ENCODE data around the gene PTPRN2.

Gene PTPRN2

GRCh38 chr7:158023681-158024350 is 563.8 kb downstream of the PTPRN2 start:
- DNase-seq (ENCODE audit: low spot score), result peak; percentile 53
- Histone ChIP-seq H3K4me3 (no peak overlapping the region), H3K27ac (no peak overlapping the region)
- TF ChIP-seq CTCF (IDR thresholded peaks at IDR 0.05), result no peak

GRCh38 chr7:158023157-158023556 is 564.5 kb downstream of the PTPRN2 start:
- Histone ChIP-seq H3K4me3 (no peak overlapping the region), H3K27ac (no peak overlapping the region)
- peak; percentile 63 for DNase-seq (ENCODE audit: low spot score)
- TF ChIP-seq CTCF (IDR thresholded peaks at IDR 0.05), result no peak

- no peak for TF ChIP-seq CTCF (IDR thresholded peaks at IDR 0.05)
- peak; percentile 50 for DNase-seq (ENCODE audit: low spot score)
- Histone ChIP-seq H3K27ac (no peak overlapping the region), H3K4me3 (no peak overlapping the region)
Observed at GRCh38 chr7:158022601-158023000, 565.0 kb downstream of the PTPRN2 start.

GRCh38 chr7:158021836-158022235 is 565.8 kb downstream of the PTPRN2 start:
- Histone ChIP-seq H3K27ac (no peak overlapping the region), H3K4me3 (no peak overlapping the region)
- DNase-seq (ENCODE audit: low spot score), result peak; percentile 12
- no peak for TF ChIP-seq CTCF (IDR thresholded peaks at IDR 0.05)

GRCh38 chr7:158020706-158021095 is 566.9 kb downstream of the PTPRN2 start:
- TF ChIP-seq CTCF (IDR thresholded peaks at IDR 0.05), result no peak
- DNase-seq (ENCODE audit: low spot score), result no peak
- H3K27ac ChIP-seq, result no peak overlapping the region

GRCh38 chr7:158019726-158020705 is 567.6 kb downstream of the PTPRN2 start:
- no peak overlapping the region for H3K4me3 ChIP-seq
- TF ChIP-seq CTCF (IDR thresholded peaks at IDR 0.05), result no peak
- peak; percentile 67 for DNase-seq (ENCODE audit: low spot score)
- no peak overlapping the region for H3K27ac ChIP-seq

More at GRCh38 chr7:158020706-158021095, 566.9 kb downstream of the PTPRN2 start:
- no peak overlapping the region for H3K4me3 ChIP-seq
